Measurements from ENCODE around the gene NUMA1.

Gene NUMA1

DNA sequence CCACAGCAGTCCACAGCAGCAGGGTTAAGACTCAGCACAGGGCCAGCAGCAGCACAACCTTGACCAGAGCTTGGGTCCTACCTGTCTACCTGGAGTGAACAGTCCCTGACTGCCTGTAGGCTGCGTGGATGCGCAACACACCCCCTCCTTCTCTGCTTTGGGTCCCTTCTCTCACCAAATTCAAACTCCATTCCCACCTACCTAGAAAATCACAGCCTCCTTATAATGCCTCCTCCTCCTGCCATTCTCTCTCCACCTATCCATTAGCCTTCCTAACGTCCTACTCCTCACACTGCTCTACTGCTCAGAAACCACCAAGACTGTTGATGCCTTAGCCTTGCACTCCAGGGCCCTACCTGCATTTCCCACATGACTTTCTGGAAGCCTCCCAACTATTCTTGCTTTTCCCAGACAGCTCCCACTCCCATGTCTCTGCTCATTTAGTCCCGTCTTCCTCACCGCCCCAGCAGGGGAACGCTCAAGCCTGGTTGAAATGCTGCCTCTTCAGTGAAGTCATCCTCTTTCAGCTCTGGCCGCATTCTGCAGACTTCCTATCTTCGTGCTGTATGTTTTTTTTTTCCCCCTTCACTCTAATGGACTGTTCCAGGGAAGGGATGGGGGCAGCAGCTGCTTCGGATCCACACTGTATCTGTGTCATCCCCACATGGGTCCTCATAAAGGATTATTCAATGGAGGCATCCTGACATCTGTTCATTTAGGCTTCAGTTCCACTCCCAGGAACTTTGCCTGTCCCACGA lies 78.3 kb downstream of the NUMA1 start:
- no peak for DNase-seq (ENCODE audit: low read depth)

- no peak for DNase-seq (ENCODE audit: low read depth)
Observed at GRCh38 chr11:72001285-72001684, 79.1 kb downstream of the NUMA1 start.

GRCh38 chr11:72000202-72000867 lies 80.0 kb downstream of the NUMA1 start:
- no peak for DNase-seq (ENCODE audit: low read depth)

DNA sequence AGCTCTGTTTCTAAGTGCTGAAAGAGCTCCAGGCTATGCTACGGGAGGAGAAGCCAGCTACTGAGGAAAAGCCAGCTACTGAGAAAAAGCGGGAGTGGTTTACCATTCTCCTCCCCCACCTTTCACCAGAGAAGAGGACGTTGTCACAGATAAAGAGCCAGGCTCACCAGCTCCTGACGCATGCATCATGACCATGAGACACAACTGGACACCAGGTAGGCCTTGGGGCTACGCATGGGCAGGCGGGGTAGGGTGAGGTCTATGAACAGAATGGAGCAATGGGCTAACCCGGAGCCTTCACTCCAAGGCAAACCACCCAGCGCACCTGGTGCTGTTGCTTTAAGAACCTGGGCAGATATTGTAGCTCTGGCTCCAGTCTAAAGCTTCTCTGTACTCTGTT lies 80.5 kb downstream of the NUMA1 start:
- DNase-seq (ENCODE audit: low read depth), result no peak

DNA sequence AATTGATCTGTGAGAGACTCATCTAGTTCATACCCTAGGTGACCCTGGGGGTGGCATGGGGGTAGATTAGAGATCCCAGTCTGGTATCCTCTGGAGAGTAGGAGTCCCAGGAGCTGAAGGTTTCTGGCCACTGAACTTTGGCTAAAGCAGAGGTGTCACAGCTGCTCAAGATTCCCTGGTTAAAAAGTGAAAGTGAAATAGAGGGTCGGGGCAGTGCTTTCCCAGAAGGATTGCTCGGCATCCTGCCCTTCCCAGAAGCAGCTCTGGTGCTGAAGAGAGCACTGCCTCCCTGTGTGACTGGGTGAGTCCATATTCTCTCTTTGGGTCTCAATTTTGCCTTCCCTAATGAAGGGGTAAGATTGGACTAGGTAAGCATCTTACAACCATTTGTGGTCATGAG lies 81.0 kb downstream of the NUMA1 start:
- peak; percentile 27 for DNase-seq (ENCODE audit: low read depth)

DNA sequence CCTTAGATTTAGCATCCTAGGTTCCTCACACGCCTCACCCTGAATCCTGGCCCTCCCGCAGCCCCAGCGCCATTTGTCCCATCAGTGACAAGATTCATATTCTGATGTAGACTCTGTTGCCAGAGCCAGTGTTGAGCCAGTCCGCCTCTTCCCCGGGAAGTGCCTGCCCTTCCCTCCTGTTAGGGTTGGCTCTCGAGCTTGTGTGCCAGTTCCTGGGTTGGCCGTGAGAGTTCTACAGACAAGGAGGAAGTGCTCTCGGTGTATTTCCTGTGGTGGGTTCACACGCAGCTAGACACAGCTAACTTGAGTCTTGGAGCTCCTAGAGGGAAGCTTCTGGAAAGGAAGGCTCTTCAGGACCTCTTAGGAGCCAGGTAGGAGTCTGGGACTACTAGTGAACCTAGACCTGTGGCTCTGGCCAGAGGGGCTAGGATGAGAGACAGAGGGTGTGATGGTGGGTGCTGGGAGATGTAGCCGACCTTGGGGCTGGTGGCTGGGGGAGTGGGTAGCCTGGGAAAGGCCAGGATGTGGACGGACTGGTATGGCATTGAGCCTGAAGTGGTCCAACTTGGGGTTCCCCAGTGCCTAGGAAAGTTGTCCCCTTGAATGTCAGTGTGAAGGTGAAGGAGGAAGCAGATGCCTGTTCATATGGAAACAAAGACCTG lies 81.6 kb downstream of the NUMA1 start, which contains the start of gene IL18BP:
TSS of gene IL18BP (plus strand) at position 261 of the 662 bp plus-strand sequence. CDS start 1,076 bp downstream, outside the sequence.
- DNase-seq (ENCODE audit: low read depth), result no peak

- DNase-seq (ENCODE audit: low read depth), result no peak
Observed at GRCh38 chr11:71998061-71998460, 82.3 kb downstream of the NUMA1 start.

- DNase-seq (ENCODE audit: low read depth), result no peak
Observed at GRCh38 chr11:71997594-71997993, 82.7 kb downstream of the NUMA1 start.

GRCh38 chr11:71996946-71997345 lies 83.4 kb downstream of the NUMA1 start:
- no peak for DNase-seq (ENCODE audit: low read depth)

DNA sequence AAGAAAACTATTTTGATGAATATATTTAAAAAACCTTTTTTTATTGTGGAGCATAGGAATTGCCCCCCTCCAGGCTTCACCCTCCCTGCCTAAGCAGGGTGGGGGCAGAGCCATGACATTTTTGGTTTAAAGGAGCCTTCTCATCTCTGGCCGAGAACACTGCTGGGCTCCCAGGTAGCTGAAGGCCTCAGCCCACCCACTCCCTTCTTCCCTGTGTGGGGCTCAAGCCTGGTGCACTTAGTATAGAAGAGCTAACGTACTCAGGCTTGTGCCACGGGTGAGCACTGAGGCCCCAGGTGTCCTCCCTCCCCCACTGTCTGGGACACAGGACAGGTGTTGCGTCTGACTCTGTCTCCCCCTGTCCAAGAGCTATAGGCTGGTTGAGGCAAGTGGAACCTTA lies 83.8 kb downstream of the NUMA1 start:
- DNase-seq (ENCODE audit: low read depth), result no peak

DNA sequence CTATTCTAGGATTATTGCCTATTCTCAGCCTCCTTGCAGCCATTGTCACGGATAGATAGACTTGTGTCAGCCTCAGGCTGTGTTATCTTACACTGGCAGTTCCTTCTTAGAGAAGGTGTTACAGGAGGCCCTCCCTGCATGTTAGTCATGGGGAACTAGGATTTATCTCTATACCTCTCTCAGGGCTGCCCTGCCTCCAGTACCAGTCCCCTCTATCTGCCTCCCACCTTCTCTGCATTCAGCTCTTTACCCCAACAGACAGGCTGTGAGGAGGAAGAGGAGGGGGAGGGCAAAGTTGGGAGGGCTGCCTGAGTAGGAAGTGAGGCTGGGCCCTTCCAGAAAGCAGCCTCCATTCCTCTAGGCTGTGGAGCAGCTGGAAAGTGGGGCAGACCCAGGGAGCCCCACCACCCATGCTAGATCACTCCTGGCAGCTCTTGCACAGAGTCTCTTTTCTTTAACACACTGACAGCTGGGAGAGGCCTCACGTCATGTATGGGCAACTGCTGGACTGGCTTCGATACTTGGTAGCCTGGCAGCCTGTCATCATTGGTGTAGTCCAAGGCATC lies 84.5 kb downstream of the NUMA1 start:
- DNase-seq (ENCODE audit: low read depth), result no peak

- no peak for DNase-seq (ENCODE audit: low read depth)
Observed at GRCh38 chr11:71994786-71995185, 85.6 kb downstream of the NUMA1 start.

DNA sequence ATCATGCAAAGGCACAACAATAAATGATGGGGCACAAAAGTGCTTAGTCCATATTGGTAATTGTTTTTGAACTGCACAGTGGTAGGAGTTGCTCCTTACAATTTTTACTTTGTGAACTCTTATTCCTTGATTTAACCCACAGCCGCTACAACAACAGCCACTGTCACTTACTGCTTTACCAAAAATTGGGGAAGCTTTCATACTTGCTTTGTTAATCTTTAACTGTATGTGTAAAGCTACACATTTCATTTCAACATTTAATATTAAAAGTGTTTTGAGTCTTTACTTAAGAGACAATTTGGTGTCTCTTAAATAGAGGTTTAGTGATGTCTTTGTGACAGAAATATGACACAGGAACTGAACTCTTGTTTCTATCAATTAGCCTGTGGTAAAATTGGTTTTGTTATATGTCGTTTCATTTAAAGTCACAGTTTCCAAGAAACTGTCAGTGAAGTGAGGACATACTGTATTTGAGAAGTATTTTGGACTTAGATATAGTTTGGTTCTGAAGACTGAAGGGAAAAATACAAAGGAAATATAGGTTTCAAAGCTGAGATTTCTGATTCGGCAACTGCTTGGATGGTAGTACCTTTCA lies 88.1 kb downstream of the NUMA1 start:
- no peak for DNase-seq (ENCODE audit: low read depth)

- no peak for DNase-seq (ENCODE audit: low read depth)
Observed at GRCh38 chr11:71991494-71991893, 88.8 kb downstream of the NUMA1 start.

- DNase-seq (ENCODE audit: low read depth), result no peak
Observed at GRCh38 chr11:71990701-71991100, 89.6 kb downstream of the NUMA1 start.

- DNase-seq (ENCODE audit: low read depth), result peak; percentile 56
Observed at GRCh38 chr11:71988050-71988449, 92.3 kb downstream of the NUMA1 start.

DNA sequence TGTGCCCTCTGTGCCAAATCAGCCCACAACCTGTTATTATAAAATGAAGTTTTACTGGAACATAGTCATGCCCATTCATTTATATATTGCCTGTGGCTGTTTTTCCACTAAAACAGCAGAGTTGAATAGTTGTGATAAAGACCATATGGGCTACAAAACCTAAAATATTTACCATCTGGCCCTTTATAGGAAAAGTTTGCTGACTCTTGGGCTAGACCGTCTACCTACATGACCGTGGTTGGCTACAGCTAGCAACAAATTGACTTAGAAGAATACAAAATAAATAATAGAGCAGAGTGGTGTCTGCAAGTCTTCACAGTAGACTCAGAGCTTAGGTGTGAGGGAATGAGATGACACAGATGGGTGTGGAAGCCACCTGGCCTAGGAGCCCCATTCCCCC lies 92.8 kb downstream of the NUMA1 start:
- no peak for DNase-seq (ENCODE audit: low read depth)

DNA sequence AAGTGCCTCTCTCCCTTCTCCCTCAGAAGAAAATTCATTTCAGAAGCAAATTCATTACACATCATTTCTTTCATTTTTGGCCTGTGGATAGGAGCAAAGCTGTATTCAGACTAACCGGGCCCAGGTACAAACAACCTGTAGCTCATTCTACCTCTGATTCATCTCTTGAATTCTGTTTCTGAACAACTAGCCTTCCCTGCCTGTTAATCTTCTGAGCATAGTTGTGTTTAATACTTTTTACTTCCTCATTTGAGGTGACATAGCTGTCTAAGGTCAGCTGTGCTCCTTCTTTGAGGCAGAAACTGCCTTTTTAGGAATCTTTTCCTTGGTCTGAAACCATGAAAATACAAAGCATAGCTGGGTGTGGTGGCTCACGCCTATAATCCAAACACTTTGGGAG lies 94.2 kb downstream of the NUMA1 start:
- DNase-seq (ENCODE audit: low read depth), result no peak

- DNase-seq (ENCODE audit: low read depth), result no peak
Observed at GRCh38 chr11:71979602-71980001, 100.7 kb downstream of the NUMA1 start.

GRCh38 chr11:71979094-71979493 lies 101.2 kb downstream of the NUMA1 start:
- DNase-seq (ENCODE audit: low read depth), result no peak

DNA sequence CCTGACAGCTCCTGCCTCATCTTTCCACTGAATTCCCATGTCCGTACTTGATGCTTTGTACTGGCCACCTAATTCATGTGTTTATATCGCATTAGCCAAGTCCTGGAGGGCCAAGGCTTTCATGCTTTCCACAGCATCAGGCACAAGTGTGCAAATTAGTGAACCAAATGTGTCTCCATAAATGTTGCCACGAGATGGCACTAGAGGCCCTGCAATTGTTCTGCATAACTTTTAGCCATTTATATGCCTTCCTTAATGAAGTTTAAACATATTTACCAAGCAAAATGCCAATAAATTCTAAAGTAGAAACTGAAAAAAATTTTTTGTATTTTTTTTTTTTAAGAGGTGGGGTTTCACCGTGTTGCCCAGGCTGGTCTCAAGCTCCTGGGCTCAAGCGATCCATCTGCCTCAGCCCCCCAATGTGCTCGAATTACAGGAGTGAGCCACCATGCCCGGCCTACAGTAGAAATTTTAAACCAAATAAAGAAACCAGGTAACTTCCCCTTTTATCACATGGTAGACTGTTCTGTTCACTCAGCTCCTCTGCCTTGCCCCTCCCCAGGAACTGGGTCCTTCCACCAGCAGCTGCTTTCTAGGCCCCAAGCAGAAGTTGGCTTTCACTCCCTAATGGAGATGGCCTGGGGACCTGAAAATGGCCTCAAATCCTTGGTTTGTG lies 102.5 kb downstream of the NUMA1 start:
- DNase-seq (ENCODE audit: low read depth), result peak; percentile 65

DNA sequence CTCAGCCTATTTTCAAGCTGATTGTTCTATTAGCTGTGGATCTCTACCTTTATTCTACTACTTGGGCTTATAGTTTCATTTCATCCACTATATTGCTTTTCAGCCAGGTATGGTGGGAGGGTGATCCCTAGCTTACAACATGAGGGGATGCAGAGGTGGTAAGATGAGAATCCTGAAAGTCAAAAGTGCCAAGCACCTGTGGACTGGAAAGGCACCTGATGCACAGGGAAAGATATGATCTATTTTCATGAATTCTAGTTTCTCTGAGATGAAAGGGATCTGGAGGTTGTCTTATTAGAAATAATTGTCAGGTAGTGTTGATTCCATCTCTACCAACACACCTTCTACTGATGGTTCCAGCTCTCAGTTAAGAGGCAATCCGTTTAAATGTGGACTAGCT lies 103.3 kb downstream of the NUMA1 start:
- DNase-seq (ENCODE audit: low read depth), result no peak
